GM18511 (cell line): Measurements from ENCODE around the gene MMP20.
"Not testable (repeated sequence)": the region's sequence is repeated elsewhere in the genome, so short reads cannot be mapped to it uniquely, and the experiment has no call there.

ENCODE experiments used
- ATAC-seq: cut with Tn5 transposase; IDR thresholded peaks from one replicate; pipeline ENCODE4 v1.9.1; 2021; ENCODE audit warnings: mild to moderate bottlenecking, moderate library complexity; ENCODE audit not compliant: unreplicated experiment

Gene MMP20, protein sequence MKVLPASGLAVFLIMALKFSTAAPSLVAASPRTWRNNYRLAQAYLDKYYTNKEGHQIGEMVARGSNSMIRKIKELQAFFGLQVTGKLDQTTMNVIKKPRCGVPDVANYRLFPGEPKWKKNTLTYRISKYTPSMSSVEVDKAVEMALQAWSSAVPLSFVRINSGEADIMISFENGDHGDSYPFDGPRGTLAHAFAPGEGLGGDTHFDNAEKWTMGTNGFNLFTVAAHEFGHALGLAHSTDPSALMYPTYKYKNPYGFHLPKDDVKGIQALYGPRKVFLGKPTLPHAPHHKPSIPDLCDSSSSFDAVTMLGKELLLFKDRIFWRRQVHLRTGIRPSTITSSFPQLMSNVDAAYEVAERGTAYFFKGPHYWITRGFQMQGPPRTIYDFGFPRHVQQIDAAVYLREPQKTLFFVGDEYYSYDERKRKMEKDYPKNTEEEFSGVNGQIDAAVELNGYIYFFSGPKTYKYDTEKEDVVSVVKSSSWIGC

DNA sequence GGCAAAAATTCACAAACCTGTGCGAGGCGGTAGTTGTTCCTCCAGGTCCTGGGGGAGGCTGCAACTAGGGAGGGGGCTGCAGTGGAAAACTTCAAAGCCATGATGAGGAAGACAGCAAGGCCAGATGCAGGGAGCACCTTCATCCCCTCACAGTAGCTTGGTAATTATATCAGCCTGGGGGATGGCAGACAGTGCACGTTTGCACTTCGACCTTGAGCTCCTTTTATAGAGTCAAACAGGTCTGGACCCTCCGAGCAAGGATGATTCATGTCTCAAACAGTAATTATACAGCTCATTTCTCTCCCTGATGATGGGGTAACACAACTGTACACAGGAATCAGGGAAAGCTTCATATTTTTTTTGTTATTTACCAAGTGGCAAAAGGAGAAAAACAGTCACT lies at the start of gene MMP20:
TSS of gene MMP20 (minus strand) at position 156 of the 400 bp plus-strand sequence. CDS start at position 143, 13 bp downstream.
- no peak for ATAC-seq

DNA sequence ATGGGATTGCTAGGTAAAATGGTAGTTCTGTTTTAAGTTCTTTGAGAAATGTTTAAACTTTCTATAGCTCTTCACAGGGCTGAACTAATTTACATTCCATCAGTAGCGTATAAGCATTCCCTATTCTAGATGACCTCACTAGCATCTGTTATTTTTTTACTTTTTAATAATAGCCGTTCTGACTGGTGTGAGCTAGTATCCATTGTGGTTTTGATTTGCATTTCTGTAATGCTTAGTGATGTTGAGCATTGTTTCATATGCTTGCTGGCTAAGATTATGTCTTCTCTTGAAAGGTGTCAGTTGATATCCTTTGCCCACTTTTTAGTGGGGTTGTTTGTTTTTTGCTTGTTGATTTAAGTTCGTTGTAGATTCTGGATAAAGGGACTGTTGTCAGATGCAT lies 44.5 kb upstream of the MMP20 start:
- ATAC-seq: peak; percentile 82

DNA sequence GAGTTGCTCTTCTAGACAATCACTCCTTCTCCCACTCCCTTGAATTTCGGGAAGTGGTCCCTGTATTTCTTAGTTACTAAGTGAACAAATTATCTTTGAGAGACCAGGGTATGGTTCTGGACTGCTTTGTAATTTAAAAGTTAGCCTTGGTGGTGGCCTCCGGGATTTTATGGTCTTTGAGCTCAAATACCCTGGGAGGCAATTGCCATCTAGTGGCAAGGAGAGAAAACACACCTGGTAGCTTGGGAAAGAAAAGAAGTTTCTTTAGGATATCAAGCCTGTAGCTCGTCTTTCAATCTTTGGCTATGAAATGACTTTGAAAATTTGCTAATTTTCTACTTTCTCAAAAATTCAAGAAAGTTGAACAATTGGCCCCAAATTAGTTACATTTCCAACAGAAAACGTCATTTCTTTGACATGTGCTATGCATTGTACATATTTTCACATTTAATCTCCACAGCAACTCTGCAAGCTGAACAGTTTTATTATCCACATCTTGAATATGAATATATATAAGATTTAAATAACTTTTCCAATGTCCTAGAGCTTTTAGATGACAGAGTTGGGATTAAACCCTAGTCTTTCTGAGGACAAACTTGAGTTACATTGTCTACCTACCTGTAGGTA lies 41.3 kb upstream of the MMP20 start:
- no peak for ATAC-seq

DNA sequence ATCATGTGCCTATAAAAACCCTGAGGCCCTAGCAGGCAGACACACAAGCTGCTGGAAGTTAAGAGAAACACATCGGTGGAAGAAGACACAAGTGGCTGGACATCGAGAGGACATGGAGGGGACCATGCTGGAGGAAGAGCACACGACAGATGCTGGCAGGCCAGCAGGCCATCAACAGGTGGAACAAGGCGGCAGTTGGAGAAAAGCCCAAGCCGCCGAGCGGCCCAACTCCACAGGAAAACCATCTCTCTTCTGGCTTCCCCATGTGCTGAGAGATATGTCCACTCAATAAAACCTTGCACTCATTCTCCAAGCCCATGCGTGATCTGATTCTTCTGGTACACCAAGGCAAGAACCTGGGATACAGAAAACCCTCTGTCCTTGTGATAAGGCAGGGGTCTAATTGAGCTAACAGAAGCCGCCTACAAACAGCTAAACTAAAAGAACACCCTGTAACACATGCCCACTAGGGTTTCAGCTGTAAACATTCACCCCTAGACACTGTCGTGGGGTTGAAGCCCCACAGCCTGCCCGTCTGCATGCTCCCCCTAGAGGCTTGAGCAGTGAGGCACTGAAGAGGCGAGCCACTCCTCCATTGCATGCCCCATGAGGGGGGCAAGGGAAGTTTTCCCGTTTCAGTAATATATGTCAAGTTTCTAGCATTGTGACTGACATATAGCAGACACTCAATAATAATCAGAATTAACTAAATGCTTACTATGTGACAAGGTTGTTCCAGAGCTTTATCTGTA lies 39.0 kb upstream of the MMP20 start:
- peak; percentile 65 for ATAC-seq

DNA sequence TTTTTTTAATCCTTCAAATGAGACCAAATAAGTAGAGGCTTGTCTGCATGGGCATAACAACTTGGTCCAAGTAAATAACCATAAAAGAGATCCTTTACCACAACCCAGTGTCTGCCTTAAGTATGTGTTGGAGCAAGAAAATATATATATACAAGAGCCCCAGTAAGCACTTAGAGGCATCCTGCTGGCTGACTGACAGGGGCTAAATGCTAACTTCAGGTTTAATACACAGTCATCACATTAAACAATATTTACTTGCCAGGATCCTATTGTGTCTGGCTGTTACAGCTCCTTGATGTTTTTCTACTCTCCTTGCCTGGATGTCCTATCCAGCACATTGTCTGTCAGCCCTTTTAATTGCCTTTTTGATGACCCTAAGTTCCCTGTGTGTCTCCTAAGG lies 37.5 kb upstream of the MMP20 start:
- ATAC-seq: no peak

DNA sequence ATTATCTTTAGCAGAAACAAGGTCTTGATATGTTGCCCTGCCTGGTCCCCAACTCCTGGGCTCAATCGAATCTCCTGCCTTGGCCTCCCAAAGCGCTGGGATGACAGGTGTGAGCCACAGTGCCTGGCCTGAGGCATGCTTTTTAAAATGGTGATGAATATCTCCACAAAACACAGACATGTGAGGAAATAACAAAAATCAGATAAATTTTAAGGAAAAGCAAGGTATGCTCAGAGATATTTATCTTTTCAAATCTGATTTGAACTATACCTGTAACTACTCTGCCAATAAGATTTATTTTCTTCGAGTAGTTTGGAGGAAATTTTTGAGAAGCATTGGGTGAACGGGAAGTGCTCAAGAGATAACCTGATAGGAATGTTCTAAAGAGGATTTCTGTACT lies 35.9 kb upstream of the MMP20 start:
- no peak for ATAC-seq

DNA sequence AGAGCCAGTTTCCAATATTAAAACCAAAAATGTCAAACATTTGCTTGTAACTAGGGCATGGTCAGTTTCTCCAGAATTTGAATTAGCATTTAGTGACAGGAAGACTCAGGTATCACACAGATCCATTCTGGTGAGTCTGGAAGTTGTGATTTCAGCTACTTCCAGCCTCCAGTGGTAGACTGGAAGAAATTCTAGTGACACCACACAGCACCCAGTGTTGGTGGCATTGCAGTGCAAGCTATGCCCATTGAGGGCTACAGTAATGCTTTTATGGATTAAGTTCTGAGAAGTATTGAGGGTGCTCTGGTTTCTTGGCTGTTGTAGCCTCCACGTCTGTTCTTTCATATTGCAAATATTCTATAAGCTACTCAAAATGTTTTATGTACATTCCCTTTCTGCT lies 31.4 kb upstream of the MMP20 start:
- ATAC-seq: no peak

DNA sequence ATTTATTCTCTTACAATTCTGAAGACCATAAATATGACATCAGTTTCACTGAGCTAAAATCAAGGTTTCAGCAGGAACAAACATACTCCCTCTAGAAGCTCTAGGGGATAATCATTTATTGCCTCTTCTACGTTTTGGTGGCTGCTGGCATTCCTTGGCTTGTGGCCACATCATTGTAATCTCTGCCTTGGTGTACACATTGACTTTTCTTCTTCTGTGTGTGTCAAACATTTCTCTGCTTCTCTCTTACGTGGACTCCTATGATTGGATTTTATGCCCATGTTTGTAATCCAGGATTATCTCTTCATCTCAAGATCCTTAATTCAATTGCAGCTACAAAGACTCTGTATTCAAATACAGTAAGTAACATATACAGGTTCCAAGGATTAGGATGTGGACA lies 30.4 kb upstream of the MMP20 start:
- ATAC-seq: no peak

DNA sequence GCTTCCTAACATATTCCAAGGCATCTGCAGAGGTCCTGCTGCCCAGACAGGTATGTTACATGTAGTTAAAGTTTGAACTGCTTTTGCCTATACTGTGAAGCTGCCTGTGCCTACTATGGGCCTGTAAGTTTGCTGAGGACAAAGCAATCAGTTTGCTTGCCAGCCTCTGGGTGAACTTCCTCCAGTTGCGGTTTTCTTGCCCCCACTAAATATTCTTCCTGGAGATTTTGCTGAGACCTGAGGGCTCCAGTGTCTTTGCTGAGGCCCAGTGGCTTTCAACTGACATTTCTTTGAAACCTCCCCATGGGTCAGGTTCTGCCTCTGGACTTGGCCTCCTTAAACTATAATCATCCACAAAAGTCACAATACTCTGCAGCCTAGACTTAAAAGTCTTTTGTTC lies 29.6 kb upstream of the MMP20 start:
- no peak for ATAC-seq

DNA sequence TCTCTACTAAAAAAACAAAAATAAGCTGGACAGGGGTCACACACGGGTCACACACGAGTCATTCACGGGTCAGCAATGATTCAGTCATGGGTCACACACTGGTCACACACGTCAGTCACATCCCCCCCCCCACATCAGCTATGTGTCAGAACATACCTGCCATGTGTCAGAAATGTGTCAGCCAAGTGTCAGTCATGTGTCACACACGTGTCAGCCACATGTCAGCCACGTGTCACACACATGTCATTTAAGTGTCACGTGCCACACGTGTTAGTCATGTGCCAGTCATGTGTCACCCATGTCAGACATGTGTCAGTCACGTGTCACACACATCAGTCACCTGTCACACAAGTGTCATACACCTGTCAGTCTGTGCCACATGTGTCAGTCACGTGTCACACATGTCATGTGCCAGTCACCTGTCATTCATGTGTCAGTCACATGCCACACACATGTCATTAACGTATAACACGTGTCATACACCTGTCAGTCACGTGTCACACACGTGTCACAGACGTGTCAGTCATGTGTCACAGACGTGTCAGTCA lies 28.7 kb upstream of the MMP20 start:
- ATAC-seq: no peak

DNA sequence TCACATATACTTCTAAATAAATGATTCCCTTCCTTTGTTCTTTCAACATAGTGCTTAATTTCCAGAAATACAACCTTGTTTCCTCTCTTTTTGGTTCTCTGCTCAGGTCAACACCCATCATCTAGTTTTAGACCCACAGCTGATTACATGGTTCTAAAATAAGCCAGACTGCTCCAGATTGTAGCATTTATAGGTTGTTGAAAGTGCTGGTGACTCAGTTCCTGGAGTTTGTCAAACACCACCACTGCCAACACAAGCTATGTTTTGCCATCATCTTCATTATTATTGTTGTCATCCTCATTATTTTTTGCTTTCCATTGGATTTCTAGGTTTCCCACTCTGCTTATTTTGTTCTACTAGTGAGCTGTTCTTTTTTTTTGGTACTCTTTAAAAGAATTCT lies 22.3 kb upstream of the MMP20 start:
- ATAC-seq: no peak

DNA sequence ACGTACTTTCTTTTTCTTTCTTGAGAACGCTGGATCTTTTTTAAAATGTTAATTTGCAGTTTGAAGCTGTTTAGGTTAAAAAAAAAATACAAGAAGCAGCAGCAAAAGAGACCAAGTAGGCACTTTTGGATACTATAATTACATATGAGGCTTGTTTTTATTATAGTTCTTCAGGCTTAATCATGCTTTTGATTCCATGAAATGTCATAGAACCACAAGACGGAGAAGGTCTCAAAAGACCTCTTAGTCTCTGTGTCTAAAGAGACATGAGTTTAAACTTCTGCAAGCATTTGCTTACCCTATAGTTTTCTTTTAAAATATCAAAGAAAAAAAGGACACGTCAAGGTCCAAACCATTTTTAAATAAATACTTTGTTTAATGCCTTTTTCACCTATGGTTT lies 18.8 kb upstream of the MMP20 start:
- no peak for ATAC-seq

DNA sequence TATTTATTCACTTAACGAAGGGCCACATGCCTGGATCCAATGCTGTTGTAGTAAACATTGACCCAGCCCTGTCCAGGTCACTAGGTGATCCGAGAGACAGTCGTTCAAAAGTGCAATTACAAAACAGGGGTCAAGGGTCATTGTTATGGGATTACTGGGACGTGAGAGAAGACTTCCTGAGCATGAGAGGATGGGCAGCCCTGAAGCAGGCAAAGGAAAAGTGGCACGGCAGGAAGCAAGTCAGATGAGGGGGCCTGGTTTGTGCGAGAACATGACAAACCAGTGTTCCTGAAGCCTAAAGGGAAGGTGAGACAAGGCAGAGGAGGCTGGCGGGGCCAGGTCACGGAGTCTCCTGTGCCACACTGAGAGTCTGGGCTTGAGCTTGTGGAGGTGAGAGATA lies 15.8 kb upstream of the MMP20 start:
- no peak for ATAC-seq

DNA sequence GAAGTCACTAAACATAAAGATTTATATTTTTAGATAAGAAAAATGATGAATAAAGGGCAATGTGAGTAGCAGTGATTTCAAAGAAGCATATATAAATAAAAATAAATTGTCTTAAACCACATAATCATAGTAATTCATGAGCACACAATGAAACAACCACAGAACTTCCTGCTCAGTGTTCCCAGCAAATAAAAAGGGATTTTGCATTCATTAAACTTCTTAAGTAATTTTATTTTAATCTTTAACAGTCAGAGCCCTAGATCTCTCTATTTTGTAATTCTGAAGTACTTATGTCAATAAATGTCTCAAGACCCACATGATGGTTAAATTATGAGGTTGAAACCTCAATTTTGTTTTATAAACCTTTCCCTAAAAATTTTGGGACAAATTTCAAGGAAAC lies 14.5 kb upstream of the MMP20 start:
- no peak for ATAC-seq

DNA sequence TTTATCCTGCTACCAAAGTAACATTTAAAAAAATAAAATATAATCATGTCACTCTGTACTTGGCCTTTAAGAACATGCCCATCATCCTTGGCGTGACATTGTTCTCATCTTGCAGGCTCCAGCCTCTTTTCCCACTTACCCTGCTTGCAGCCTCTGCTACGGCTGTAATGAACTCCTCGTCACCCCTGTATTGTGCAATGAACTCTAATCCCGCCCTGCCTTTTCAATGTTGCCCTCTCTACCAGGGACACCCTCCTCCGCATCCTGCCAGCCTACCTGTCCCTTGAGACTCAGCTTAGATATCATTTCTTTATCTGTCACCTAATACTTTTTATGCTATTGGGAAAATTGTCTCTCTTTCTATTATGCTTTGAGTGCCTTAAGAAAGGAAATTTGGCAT lies 12.6 kb upstream of the MMP20 start:
- no peak for ATAC-seq

DNA sequence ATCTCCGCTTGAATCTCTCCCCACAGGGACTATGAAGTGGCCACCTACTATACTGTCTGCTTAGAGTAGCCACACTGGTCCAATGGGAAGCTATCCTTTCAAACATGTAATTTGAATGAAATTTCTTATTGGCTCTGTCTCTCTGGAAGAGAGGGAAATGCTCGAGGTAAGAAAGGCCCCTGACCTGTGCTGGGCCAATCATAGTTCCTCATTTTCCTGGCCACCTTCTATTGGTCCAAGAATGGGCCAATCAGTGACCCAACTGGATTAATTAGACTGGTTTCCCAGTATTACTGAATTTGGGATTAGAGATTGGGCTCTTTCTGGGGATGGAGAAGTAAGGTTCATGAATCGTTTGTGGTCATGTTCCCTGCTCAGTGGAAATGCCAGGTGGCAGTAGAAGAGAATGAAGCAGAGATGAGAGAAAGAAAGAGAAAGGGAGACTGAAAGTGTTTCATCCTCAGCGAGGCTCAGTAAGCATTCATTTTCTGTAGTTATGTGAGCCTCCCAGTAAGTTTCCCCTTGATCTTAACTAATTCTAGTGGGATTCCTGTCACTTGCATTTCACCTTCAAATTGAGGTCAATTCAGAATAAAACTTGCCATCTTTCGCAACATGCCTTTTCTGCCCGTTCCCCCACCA lies 8.4 kb upstream of the MMP20 start:
- ATAC-seq: no peak

DNA sequence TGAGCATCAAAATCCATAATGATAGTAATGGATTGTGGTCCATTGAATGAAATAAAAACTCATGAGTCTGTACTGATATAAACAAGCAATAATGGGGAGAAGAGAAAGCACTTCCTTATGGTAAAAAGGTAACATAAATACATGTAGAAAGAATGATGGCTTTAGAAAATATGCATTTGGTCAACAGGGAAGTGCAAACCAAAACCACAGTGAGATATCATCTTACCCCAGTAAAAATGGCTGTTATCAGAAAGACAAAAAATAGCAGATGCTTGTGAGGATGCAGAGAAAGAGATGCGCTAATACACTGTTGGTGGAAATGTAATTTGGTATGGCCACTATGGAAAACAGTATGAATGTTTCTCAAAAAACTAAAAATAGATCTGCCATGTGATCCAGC lies 6.9 kb upstream of the MMP20 start:
- ATAC-seq: no peak

DNA sequence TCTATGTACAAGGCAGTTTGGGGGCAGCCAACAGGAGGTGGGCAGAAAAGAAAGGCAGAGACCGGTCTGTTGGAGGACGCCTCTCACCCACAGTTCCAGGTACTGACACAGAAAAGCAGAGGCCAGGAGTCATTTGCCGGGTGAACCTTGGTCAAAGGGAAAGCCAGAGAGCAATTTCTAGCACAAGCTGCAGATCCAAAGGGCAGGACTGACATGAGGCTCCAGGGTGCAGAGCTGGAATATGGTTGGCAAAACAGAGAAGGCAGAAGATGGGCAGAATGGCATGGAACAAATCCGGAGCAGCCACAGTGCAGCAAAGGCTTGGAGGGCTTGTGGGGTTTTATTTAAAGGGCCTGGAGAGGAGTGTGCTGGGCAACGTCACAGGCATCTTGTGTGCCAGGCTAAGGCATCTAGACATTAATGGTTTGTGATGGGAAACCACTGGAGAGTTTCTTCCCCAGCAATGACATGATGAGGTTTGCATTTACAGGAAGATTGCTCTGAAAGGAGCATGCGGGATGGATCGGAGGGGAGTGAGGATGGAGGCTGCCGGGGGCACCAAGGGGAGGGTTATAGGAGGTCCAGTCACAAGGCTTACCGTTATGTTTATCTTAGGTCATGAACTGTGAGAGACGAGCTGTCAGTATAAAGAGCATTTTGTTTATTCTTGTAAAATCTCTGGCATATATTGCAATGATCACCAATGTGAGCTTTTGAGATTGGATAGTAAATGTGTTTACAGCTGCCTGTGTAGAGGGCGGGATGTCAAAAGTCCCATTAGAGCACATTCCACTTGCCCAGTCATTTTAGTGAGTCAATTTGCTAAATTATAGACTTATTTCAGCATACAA lies 5.7 kb upstream of the MMP20 start:
- ATAC-seq: no peak

DNA sequence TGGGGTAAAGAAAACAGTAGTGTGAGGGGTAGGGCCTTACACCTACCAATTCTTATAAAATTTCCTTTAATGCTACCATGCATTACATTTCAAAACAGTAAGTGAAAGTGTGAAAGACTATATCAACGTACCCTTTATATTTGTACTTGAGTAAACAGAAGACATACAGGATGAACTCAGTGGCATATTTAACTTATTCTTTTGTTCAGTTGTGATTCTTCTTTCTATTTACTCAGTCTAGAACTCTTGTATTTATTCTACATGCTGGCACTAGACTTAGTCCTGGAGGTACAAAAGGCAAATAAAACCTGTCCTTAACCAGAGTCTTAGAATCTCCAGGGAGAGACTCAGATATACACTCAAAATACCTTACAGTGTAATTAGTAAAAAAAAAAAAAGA lies 4.8 kb upstream of the MMP20 start:
- not testable (repeated sequence) for ATAC-seq

DNA sequence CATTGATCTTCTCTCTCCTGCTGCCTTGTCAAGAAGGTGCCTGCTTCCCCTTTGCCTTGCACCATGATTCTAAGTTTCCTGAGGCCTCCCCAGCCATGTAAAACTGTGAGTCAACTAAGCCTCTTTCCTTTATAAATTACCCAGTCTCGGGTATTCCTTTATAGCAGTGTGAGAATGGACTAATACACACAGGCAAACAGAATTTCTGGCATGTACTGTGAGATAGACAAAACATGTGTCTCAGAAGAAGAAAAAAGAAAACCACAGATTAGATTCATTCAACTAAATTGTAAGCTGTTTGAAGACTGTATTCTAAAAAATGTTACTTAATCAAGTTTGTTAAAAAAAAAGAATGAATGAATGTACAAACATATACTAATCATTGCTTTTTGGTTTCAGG lies 1.5 kb upstream of the MMP20 start:
- ATAC-seq: no peak
